Amniotic epithelial cell (primary cell): ENCODE results near the gene DLGAP3.

ENCODE experiments used
- DNase-seq: peaks from one replicate; pipeline ENCODE4 v3.0.0-alpha.2; 2010; ENCODE audit warnings: low read depth

DLGAP3 gene

DNA sequence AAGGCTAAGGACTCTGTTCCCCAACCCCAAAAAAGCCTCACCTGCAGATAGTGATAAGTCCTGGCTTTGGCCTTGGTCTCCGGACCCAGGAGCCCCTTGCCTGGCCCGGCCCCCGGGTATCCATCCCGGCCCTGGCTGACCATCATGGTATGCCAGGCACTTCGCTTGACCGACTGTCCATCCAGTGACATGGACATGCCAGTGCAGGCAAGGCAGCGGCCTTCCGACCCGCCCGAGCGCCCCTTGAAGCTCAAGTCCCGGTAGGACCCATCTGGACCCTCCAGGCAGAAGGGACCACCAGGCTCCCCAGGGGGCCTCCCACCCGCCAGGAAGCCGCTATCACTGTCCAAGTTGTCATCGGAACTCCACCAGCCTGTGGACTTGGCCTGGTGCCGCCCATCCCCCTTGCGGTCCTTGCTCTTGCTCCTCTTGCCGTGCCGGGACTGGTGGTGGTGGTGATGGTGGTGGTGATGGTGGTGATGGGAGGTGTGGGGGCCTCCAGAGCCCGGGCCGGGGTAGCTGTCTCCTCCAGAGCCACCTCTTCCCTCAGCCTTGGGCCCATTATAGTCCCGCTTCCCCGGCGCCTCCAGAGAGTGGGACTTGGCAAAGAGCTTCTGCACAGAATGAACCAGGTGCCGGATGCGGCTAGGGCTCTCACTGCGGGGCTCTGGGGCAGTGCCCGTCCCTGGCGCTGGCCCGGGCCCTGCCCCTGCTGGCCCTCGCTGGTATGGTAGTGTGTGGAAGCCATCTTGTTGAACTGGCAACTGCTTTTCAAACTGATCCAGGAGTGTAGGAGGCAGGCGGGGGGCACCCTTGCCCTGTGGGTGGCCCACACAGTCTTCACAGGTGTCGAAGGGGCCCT lies 25.0 kb downstream of the DLGAP3 start:
- DNase-seq: no peak

DNA sequence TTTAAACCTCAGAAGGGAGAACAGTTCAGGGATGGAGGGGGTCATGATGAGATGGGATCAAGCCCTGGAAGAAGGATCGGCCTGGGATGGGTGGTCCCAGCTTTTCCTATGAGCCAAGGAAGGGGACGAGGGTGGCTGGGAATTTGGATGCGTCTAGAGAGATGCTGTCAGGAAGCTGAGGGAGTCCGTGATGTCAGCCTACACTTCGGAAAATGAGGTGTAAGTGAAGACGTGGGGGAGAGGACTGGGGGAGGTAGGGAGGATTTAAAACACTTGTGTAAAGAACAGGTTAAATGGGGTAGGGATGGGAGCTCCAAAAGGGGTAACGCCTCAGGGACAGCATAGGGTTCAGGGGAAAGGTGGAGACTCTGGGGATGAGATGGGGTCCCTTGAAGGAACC lies 27.5 kb downstream of the DLGAP3 start:
- DNase-seq: no peak

DNA sequence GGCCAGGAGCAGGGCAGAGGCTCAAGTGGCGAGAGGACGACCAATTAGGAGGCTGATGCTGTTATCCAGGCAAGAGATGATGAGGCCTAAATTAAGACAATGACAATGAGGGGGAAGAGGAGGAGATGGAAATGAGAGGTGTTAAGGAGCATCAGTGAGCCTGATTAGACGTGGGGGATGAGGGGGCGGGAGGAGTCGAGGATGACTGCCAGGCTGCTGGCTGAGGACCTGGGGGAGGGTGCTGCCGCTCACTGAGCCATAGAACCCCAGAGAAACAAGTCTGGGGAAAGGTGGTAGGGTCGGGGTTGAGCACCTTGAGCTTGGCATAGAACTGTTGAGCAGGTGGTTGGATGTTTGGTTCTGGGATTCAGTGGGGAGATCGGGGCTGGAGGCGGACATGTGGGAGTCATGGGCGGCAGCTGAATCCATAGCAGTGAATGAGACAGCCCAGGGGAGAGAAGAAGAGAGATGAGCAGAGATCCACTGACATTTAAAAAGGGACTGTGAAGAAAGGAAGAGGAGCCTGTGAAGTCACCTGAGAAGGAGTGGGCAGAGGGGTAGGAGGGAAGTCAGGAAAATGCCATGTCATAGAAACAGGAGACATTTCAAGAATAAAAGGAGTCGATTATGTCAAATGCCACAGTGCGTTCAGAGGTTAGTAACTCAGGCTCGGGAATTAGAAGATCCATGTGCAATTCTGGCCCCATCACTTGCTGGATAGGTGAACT lies 28.5 kb downstream of the DLGAP3 start:
- DNase-seq: no peak

DNA sequence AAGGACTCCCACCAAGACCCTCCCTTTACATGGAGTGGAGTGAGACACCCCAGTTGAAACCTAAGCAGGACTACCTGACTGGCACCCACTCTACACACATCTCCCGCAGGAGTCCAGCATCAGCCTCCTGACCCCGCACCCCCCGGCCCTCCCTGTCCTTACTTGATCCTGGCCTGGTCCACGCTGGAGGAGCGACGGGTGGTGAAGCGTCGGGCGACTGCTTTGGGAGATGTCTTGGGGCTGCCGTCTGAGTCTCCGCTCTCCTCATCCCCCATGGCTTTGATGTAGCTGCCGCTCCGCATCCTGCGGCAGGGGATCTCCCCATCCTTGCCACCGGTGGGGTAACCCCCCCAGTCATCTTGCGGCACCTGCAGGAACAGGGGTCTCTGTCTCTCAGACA lies 29.5 kb downstream of the DLGAP3 start:
- DNase-seq: no peak

DNA sequence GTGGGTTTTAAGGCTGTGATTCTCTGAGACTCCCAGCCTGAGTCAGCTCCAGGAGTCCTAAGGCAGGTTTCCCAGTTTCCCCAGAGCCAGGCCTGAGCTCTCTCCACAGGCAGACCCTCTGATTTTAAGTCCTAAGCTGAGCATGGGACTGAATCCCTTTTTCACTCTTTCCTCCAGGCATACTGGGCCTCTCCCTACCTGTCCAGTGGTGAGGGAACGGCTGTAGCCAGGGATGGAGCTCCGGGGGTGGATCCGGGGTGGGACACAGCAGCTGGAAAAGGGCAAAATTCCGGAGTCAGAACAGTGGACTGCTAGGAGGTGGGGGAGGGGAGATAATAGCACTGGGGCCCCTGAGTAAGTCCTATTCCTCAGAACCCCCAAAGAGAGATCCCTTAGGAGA lies 30.0 kb downstream of the DLGAP3 start:
- DNase-seq: no peak

DNA sequence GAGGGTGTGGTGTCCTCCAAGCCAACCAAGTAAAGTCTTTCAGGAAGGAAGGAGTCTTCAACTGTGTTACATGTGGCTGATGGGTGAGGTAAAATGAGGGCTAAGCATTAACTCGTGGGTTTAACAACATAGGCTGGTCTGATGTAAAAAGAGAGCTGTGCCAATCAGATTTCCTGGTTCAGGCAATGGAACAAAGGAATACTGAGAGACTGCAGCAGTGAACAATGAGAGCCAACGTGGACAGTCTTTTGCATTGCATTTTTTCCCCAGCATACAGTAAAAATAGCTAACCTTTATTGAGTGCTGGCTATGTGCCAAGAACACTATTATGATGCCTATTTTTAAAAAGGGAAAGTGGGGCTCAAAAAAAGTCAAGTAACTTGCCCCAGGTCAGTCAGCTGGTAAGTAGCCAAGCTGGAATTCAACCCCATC lies 31.1 kb downstream of the DLGAP3 start:
- DNase-seq: no peak

DNA sequence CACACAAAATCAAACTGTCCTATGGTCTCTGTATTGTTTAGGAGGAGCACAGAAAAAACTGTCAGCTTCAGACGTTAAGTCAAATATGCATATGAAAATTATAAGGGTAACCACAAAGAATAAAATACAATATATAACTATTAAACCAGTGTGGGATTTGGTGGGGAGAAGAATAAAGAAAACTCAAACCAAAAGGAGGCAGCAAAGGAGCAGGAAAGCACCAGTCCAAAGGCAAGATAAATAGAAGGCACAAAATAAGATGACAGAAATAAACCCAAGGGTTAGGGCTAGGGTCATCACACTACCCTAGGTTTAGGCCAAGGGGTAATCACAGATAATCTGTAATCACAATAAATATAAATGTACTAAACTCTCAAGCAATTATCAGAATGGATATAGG lies 32.8 kb downstream of the DLGAP3 start:
- no peak for DNase-seq

DNA sequence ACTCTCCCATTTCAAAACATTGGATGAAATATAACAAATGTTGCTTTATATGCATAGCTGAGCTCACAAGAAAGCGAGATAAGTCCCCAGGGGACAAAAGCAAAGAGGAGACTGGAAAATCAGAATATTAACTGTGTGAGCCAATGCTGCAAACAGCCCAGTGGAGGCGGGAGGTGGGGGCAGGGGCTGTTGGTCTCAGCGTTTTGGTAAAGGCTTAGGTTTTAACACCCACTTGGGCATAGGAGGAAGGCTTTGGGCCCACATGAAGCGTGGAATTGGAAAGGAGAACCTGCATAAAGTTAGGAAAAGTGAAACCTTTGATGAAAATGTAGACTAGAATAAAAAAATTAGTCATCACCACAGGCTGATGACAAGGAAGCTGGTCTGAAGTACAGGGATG lies 39.7 kb downstream of the DLGAP3 start:
- DNase-seq: no peak

DNA sequence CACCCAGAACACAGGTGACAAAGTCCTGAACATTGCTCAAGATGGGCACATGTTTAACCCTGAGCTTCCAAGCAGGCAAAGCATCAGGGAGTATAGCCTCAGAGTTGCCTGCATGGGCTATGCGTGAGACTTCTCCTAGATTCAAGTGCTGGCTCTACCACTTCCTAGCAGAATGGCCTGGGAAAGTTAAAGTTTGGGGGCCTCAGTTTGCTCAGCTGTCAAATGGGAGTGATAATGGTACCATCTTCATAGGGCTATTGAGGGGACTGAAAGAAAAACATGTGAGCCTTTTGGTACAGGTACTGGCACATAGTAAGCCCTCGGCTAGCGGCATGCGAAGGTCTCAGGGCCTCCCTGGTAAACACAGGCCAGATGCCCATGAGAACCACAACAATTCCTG lies 41.9 kb downstream of the DLGAP3 start:
- DNase-seq: no peak

DNA sequence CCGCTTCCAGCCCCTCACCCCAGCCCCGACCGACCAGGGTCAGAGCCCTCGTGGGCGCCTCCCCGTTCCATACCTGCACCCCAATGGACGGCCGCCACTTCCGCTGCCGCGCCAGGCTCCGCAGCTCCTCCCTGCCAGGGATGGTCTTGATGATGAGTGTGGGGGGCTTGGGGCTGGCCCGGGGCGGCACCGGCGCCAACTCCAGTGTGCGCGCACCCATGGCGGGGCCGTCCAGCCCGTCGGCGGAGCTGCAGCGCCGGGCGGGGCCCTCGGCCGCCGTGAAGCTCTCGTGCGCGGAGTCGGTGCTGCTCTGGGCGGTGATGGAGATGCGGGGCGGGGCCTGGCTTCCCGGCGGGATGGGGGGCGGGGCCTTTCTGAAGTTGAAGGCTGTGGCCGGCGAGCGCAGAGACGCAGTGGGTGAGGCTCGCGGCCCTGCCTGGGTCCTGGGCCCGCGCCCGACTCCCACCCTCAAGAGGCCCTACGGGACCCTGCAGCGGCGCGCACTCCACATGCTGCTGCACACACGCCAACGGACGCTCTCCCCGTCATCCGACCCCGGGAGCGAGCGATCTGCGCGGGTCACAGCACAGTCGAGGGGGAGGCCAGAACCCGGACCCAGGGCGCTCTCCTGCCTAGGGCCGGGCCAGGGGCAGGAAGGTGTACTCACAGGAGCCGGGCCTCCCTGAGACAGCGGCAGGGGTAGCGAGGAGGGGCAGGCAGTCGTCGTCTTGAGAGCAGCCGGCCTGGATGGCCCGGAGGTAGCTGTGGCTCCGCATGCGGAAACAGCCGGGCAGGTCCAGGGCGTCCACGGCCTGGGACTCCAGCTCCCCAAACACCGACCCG lies 43.8 kb downstream of the DLGAP3 start:
- peak; percentile 14 for DNase-seq

DNA sequence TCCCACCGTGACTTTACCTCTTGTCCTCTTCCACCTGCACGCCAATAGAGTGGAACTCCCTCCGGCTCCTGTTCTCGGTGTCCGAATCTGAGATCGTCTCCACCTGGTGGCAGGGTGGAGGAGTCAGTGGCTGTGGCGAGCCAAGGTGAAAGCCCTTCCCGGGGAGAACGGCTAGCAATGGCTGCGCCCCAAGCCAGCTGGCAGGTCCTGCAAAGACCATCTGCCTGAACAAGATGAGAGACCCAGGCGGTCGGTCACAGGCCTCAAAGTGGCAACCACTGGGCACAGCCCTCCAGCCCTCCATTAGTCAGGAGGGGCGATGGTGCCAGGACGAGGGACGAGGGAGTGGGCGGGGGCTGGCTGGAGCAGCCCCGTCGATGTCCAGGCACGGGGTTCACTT lies 44.5 kb downstream of the DLGAP3 start:
- DNase-seq: no peak

DNA sequence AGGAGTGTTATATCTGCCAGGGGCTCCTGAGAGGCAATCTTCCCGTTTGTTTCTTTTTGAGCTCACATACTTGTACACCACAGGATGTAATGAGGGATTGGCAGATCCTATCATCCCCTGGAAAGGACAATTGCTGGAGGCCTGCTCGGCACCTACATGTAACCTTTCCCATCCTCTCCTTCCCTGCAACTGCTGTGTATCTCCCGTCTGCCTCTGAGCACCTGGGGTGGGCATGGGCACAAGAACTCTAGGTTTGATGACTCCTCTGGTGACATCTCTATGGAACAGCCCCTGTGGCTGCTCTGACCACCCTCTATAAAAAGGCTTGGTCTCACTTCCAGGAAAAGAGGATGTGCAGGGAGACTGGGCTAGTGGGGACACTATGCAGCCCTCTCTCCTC lies 44.9 kb downstream of the DLGAP3 start:
- DNase-seq: no peak

DNA sequence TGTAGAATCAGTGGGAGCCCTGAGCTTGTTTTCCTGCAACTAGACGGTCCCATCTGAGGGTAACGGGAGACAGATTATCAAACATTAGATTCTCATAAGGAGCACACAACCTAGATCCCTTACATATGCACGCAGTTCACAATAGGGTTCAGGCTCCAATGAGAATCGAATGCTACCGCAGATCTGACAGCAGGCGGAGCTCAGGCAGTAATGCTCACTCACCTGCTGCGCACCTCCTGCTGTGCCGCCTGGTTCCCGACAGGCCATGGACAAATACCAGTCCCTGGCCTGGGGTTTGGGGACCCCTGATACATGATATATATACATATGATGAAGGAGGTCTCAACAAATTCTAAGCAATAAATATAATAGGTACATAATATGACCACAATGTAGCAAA lies 50.2 kb downstream of the DLGAP3 start:
- no peak for DNase-seq

DNA sequence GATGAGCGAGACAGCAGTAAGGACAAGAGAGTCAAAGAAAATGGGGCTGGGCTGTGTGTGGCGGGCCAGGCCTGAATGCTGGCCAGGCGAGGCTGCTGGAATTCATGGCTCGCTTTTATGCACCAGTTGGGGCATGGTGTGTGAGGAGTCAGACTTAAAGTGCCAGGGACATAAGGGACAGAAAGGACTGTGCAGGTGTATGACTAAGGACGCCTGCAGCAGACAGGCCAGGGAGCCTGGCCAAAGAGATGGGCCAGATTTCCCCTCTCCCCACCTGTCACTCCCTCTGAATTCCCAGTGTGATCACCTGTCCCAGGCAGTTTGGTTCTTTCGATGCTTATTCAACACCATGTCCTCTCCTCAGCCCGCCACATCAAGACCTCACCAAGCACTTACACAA lies 53.0 kb downstream of the DLGAP3 start:
- DNase-seq: no peak

DNA sequence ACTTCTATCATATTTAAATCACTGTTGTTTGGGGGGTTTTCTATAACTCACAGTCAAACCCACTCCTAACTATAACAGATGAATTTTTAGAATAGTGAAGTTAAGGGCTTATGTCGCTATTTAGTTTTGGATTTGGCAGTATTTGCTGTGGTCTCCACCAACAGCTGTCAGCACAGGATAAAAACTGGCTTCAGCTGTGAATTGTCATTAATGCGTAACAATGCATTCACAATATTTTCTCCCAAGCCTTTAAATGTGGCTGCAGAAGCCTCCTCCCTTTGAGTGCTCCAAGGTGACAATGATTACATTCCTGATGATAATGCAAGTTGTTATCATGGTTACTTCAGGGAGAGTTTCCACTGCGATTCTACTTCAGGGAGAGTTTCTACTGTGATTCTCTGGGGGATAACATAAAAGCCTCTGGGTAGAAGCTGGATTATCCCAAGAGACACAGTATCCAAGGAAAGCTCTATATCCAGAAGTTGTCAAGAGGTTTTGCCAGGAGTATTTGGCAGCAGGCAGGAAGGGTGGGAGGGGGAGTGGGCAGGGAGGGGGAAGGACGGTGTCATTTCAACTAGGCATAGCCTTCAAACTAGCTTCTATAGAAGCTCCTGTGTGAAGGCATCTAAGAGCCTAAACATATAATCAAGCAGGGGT lies 55.0 kb downstream of the DLGAP3 start:
- DNase-seq: no peak

DNA sequence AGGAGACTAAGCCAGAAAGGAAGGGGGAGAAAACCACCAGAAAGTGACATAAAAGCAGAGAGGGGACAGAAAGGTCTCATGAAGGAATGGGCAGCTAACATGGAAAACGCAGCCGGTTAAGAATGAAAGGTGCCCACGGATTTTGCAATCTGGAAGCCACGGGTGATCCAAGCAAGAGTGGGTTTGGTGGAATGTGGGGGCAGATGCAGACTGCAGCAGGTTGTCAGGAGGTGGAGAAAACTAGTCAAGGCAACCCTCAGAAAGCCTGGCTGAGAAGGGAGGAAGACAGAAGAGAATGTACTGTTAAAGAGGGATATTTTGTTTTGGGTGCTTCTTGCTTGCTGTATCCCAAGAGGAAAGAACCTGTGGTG lies 57.3 kb downstream of the DLGAP3 start:
- no peak for DNase-seq

DNA sequence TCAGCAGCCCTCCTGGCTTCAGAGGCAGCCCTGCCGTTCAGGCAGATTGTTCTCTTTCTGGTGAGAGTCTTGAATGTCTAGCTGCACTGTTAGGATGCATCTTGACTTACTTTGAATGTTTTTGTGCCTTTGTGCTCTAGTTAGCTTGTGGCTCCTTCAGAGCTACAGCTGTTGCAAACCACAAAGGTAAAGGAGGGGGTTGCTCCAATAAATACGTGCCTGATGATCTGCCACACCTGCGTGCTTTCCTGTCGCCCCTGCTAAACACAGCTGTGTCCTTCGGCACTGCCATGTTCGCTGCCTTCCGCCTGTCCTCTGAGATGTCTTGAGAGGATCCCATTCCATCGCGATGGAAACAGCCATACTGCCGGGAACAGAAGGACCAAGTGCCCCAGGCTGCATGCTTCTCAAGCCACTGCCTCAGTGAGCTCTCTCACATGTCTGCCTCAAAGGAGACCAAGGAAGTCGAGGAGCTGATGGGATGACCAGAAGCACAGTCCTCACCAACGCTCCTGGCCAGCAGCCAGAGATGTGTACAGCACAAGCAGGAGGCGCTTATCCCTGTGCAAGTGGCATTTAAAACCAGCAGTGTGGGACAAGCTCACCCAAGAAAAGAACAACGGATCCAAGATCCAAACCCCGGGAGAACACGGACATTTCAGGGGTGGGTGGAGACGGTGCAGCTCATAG lies 57.9 kb downstream of the DLGAP3 start:
- no peak for DNase-seq

DNA sequence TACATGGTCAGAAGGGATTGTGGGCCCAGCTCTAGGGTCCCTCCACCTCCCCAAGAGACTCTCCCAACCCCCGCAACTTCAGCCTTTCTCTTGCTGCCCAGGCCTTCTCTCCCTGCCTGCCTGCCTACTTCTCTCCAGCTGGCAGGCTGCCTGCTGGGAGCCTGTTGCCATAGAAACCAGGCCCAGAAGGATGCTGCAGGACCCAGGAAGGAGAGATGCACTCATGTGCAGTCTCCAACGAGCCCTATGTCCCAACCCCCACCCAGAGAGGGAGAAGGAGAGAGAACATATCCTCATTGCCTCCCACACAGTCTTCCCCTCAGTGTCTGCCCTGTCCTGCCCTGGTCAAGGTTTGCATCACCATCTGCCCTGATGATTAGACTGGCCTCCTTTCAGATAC lies 59.1 kb downstream of the DLGAP3 start:
- peak; percentile 9 for DNase-seq

DNA sequence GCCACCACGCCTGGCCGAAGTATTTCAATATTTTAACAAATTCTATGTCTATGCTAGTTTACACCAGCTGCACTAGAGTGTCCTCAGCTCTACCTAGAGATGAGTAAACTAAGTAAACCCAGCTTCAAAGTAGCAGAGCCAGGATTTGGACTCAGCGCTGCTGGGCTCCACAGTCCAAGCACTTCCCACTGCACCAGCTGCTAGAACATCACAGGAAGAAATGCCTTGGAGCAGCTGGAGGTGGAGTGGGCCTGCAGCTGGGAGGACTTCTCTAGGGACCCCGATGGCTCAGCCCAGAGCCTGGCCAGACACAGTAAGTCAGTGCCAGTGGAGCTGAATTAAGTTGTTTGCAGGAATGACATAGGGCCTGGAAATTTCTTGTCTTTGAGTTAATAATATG lies 59.7 kb downstream of the DLGAP3 start:
- no peak for DNase-seq

DNA sequence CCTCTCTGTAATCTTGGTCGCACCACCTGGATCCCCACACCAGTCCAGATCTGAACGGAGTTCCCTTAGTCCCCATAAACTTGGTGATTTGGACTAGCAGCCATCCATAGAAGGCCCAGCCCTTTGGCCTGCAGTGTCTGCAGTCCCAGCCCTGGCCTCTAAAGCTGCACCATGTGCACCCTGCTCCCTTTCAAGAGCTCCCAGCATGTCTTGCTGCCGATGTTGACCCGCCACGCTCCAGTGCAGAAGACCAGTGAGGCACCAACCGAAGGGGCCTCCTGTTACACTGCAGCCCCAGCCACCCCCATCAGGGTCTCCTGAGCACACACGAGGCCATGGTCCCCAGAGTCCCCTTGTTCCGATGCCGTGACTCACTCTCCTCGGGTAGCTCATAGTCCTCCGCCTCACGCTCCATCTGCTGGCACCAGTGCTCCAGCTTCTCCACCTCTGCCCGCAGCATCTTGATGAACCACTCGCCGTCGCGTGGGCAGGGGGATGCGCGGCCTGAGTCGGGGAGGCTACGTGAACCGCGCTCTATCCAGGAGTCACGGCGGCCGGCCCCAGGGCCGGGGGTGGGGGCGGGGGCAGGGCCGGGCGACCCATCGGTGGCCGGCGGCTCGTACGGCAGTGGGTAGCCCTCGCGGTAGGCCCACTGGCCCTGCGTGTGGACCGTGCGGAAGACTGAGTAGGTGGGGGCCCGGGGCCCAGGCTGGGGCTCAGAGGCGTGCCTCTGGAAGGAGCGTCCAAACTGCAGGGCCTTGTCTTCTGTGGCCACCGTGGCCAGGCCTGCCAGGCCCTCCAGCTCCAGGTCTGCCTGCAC lies 61.0 kb downstream of the DLGAP3 start:
- DNase-seq: no peak

DNA sequence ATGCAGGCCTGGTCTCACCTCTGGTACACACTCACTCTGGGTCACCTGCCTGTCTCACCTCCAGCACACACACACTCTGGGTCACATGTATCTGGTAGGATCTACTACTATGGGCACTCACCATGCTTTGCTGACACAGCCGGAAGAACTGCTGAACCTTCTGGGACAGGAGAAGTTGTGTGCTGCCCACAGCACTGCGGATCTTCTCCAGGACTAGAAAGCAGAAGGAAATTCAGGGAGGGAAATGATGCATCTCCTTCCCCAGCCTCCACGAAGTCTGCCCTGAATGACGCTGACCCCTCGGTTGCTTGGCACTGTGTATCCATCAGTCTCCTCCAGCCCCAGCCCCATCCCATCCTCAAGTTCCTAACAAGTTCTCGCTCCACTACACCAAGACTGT lies 62.0 kb downstream of the DLGAP3 start:
- no peak for DNase-seq
